ENCODE measurements around the gene CUL1.

DNA sequence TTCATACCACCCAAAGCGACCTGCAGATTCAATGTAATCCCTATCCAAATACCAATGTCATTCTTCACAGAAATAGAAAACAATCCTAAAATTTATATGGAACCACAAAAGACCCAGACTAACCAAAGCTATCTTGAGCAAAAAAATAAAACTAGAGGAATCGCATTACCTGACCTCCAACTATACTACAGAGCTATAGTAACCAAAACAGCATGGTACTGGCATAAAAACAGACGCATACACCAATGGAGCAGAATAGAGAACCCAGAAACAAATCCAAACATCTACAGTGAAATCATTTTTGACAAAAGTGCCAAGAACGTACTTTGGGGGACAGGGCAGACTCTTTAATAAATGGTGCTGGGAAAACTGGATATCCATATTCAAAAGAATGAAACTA, 16.9 kb upstream of the CUL1 start:
- TF ChIP-seq, protein P1, sequence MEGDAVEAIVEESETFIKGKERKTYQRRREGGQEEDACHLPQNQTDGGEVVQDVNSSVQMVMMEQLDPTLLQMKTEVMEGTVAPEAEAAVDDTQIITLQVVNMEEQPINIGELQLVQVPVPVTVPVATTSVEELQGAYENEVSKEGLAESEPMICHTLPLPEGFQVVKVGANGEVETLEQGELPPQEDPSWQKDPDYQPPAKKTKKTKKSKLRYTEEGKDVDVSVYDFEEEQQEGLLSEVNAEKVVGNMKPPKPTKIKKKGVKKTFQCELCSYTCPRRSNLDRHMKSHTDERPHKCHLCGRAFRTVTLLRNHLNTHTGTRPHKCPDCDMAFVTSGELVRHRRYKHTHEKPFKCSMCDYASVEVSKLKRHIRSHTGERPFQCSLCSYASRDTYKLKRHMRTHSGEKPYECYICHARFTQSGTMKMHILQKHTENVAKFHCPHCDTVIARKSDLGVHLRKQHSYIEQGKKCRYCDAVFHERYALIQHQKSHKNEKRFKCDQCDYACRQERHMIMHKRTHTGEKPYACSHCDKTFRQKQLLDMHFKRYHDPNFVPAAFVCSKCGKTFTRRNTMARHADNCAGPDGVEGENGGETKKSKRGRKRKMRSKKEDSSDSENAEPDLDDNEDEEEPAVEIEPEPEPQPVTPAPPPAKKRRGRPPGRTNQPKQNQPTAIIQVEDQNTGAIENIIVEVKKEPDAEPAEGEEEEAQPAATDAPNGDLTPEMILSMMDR (IDR thresholded peaks at IDR 0.05) = no peak
- no peak for TF ChIP-seq POLR2A (IDR thresholded peaks at IDR 0.05)

Measured in body of pancreas (tissue), 4 donors.